Measurements from ENCODE around the gene UBE2O. TPM values are rescaled to one million over a fixed set of nuclear protein-coding genes. Genes with fewer than 3 reads are reported as not detected.
A peak's percentile ranks its signal among the peaks of the same experiment; 100 is the strongest.
"Not testable (repeated sequence)": the region's sequence is repeated elsewhere in the genome, so short reads cannot be mapped to it uniquely, and the experiment has no call there.

Gene UBE2O
- total RNA-seq, 2 donors from 2014 or later, result 17.1 to 30.3 TPM

DNA sequence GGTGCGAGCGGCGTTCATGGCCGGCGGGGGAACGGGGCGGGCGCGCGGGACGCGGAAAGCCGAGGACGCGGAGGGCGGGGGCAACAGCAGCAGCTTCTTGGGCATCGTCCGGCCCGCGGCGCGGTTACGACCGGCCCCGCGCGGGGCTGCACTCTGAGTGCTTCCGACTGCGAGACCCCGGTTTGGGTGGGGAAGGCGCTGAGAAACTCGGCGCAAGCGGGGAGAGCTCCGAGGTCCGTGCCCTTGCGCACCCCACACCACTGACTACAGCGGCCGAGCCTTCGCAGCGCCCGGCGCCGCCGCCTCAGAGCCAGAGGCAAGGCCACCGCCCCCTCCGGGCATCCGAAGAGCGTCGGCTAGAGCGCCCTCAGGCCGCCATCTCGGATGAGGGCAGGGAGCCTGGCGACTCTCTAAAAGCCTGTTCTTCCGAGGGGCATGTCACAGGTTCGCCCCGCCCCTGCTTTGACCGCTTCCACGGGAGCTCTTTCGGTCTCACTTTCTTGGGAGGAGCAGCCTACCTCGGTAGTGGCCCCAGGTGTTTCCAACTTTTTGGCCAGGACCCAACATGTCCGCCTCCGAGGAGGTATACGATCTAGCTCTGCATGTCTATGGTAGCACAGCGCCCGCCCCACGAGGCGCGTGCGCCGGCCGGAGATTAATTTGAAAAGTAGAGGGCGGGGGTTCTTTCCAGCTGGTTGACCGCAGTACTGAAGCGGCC lies 99.2 kb downstream of the UBE2O start, which contains the start of gene PRPSAP1:
TSS of gene PRPSAP1 (minus strand) at position 318 of the 718 bp plus-strand sequence. CDS start at position 105, 213 bp downstream.
- peak within 1 kb of the TSS; percentile 95 to 99 for H3K4me3 ChIP-seq
- peak; percentile 89 to 93 (median 91) for DNase-seq
- intact Hi-C loops (cut with DNase I), result no loop called here
- peaks cover 19% of the 10 kb centered on the region for H3K4me1 ChIP-seq
- no peaks in the 10 kb centered on the region for H3K9me3 ChIP-seq
- H3K27me3 ChIP-seq, result no peaks in the 10 kb centered on the region
- peak; percentile 95 for ATAC-seq
- TF ChIP-seq, protein P1, sequence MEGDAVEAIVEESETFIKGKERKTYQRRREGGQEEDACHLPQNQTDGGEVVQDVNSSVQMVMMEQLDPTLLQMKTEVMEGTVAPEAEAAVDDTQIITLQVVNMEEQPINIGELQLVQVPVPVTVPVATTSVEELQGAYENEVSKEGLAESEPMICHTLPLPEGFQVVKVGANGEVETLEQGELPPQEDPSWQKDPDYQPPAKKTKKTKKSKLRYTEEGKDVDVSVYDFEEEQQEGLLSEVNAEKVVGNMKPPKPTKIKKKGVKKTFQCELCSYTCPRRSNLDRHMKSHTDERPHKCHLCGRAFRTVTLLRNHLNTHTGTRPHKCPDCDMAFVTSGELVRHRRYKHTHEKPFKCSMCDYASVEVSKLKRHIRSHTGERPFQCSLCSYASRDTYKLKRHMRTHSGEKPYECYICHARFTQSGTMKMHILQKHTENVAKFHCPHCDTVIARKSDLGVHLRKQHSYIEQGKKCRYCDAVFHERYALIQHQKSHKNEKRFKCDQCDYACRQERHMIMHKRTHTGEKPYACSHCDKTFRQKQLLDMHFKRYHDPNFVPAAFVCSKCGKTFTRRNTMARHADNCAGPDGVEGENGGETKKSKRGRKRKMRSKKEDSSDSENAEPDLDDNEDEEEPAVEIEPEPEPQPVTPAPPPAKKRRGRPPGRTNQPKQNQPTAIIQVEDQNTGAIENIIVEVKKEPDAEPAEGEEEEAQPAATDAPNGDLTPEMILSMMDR (IDR thresholded peaks at IDR 0.05), result peak in 6 of 7 experiments; percentile 26 to 60 (median 52)
- peak; percentile 91 to 95 (median 94) for TF ChIP-seq POLR2A (IDR thresholded peaks at IDR 0.05)
- peak within 1 kb of the TSS; percentile 53 to 94 (median 88) for H3K27ac ChIP-seq
- no peaks in the 10 kb centered on the region for H3K36me3 ChIP-seq (replicated peaks in 1 of 2; ENCODE audit: insufficient read depth in 1 of 2, low read depth in 2 of 2)
- WGBS, 2 donors, result 0% methylated on average over 3 to 60 of the region's 75 CpGs

DNA sequence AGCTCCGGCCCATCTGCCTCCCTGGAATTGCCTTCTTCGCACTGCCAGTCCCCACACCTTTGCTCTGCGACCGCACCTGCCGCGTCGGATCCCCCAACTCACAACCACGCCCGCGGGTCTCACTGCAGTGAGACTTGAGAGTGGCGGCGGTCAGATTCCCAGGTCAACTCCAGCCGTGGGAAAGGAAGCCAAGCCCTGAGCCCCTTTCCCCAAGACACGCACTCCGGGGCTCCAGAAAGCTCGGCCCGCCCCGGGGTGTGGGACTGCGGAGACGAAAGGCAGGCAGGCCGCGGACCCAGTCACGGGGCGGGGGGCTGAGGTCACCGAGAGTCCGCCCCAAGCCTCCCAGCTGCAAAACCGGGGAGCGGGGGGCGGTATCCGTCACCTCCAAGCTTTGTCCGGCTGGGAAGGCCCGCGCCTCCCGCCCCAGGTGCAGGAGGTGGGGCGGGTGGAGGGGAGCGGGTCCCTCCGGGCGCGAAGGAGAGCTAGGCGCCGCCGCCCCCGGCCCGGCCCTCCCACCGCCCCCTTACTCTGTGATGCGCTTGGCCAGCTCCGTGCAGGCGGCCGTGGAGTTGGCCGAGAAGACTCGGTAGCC lies 99.9 kb downstream of the UBE2O start:
- peak; percentile 36 to 53 (median 42) for DNase-seq
- intact Hi-C loops (cut with DNase I), result no loop called here
- 0 to 5% methylated on average over 4 to 40 of the region's 51 CpGs for WGBS, 2 donors

DNA sequence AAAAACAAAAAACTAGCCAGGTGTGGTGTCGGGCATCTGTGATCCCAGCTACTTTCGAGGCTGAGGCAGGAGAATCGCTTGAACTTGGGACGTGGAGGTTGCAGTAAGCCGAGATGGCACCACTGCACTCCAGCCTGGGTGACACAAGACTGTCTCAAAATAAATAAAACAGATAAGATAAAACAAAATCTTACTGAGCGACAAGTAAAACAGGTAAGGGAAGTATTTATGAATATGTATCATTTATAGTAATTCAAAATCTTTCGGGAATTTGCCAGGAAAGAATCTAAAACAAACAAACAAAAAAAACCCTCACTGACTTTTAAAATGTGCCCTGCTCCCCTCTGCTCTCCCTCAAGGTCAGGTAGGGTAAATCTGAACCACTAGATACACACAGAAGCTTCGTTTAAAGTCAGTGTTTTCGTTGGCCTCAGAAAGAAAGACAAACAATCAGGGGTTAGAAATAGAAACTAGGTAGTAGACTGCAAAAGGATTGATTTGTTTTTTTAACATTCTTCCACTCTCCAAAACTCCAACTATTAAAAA lies 101.4 kb downstream of the UBE2O start:
- no peak overlapping the region for H3K4me3 ChIP-seq
- DNase-seq, result no peak
- no peak for TF ChIP-seq POLR2A (IDR thresholded peaks at IDR 0.05)
- TF ChIP-seq, protein P1 (IDR thresholded peaks at IDR 0.05), result no peak

More for the DNA sequence above, 99.9 kb downstream of the UBE2O start:
- peak; percentile 22 for ATAC-seq
- no peak for TF ChIP-seq POLR2A (IDR thresholded peaks at IDR 0.05)
- TF ChIP-seq, protein P1 (IDR thresholded peaks at IDR 0.05), result no peak
- peak overlapping the region; percentile 95 to 99 for H3K4me3 ChIP-seq
- H3K4me1 ChIP-seq, result peaks cover 19% of the 10 kb centered on the region
- H3K27ac ChIP-seq, result peak overlapping the region; percentile 53 to 94 (median 88)
- no peaks in the 10 kb centered on the region for H3K36me3 ChIP-seq (replicated peaks in 1 of 2; ENCODE audit: insufficient read depth in 1 of 2, low read depth in 2 of 2)
- no peaks in the 10 kb centered on the region for H3K9me3 ChIP-seq
- no peaks in the 10 kb centered on the region for H3K27me3 ChIP-seq

DNA sequence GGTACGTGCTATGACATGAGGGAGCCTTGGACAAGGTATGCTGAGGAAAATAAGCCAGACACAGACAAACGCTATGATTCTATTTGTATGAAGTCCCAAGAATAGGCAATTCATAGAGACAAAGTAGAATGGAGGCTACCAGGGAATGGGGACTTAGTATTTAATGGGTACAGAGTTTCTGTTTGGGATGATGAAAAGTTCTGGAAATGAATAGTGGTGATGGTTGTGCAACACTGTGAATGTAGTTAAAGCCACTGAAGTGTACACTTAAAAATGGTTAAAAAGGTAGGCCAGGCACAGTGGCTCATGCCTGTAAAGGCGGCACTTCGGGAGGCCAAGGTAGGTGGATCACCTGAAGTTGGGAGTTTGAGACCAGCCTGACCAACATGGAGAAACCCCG lies 102.5 kb downstream of the UBE2O start:
- 92 to 95% methylated on average over 5 of the region's 5 CpGs for WGBS, 2 donors
- intact Hi-C loops (cut with DNase I), result no loop called here
- no peak for ATAC-seq

More for the DNA sequence above, 101.4 kb downstream of the UBE2O start:
- intact Hi-C loops (cut with DNase I), result no loop called here
- WGBS, 2 donors, result 28 to 38% methylated on average over 9 of the region's 9 CpGs
- Histone ChIP-seq H3K27ac (peak overlapping the region in 3 of 4 donors; percentile 13 to 66 (median 22)), H3K36me3 (replicated peaks in 1 of 2; ENCODE audit: insufficient read depth in 1 of 2, low read depth in 2 of 2) (peaks cover 0 to 3% of the 10 kb centered on the region in 2 donors), H3K9me3 (no peaks in the 10 kb centered on the region), H3K27me3 (no peaks in the 10 kb centered on the region), H3K4me1 (peaks cover 19% of the 10 kb centered on the region)
- no peak for ATAC-seq

DNA sequence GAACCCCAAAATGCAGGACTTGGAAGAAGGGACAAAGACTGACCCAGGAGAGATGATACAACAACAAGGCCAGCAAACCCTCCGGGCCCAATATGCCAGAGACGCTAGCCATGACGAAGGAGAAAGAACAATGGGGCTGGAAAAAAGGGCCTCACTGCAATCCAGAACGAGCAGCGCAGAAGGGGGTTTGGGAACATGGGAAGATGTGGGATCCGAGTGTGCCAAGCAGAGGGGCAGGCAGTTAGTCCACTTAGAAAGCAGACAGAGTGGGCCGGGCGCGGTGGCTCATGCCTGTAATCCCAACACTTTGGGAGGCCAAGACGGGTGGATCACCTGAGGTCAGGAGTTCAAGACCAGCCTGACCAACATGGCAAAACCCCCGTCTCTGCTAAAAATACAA lies 106.0 kb downstream of the UBE2O start:
- H3K4me1 ChIP-seq; DNase-seq; intact Hi-C loops (cut with DNase I); H3K36me3 ChIP-seq (replicated peaks in 1 of 2; ENCODE audit: insufficient read depth in 1 of 2, low read depth in 2 of 2); H3K27ac ChIP-seq; H3K9me3 ChIP-seq; H3K4me3 ChIP-seq; H3K27me3 ChIP-seq; ATAC-seq: not testable (repeated sequence)
- 95 to 96% methylated on average over 10 to 11 of the region's 11 CpGs for WGBS, 2 donors

More for the DNA sequence above, 102.5 kb downstream of the UBE2O start:
- no peak for TF ChIP-seq POLR2A (IDR thresholded peaks at IDR 0.05)
- TF ChIP-seq, protein P1 (IDR thresholded peaks at IDR 0.05), result no peak
- Histone ChIP-seq H3K27ac (no peak overlapping the region), H3K27me3 (no peaks in the 10 kb centered on the region), H3K36me3 (replicated peaks in 1 of 2; ENCODE audit: insufficient read depth in 1 of 2, low read depth in 2 of 2) (peaks cover 0 to 3% of the 10 kb centered on the region in 2 donors), H3K9me3 (no peaks in the 10 kb centered on the region), H3K4me3 (no peak overlapping the region), H3K4me1 (peaks cover 19% of the 10 kb centered on the region)
- DNase-seq, result no peak

Data from body of pancreas (tissue), 4 donors.